Uterus (tissue), 2 donors: ENCODE data around the gene B9D2.

Experiments used
- CTCF ChIP-seq, 4 experiments: fragments of 200-600 bp in 2 of 4; fragments of 450-650 bp in 2 of 4; sonication (generic) in 2 of 4; IDR thresholded peaks; one replicate each; pipeline ENCODE4 v1.5.1; 2016 to 2019; ENCODE audit warnings: antibody characterized with exemption in 4 of 4, mild to moderate bottlenecking in 2 of 4, moderate library complexity in 1 of 4
- POLR2A ChIP-seq, 2 donors: fragments of 450-650 bp; IDR thresholded peaks; one replicate each; pipeline ENCODE4 v1.6.1; 2016; ENCODE audit warnings: antibody characterized with exemption in 2 of 2, mild to moderate bottlenecking in 1 of 2, moderate library complexity in 1 of 2

- TF ChIP-seq POLR2A (IDR thresholded peaks at IDR 0.05), result no peak
- TF ChIP-seq CTCF (IDR thresholded peaks at IDR 0.05), result no peak
Observed at GRCh38 chr19:41357746-41358145, 6.2 kb downstream of the B9D2 start.
